ENCODE measurements around the gene FHDC1. TPM values are rescaled to one million over a fixed set of nuclear protein-coding genes. Genes with fewer than 3 reads are reported as not detected.

Gene FHDC1
- polyA plus RNA-seq, 3 donors, result 4.8 to 5.2 (median 5.1) TPM

GRCh38 chr4:152957437-152958171 is 21.5 kb downstream of the FHDC1 start:
- DNase-seq, result no peak

GRCh38 chr4:152959080-152959479 is 23.0 kb downstream of the FHDC1 start:
- no peak for DNase-seq

GRCh38 chr4:152960082-152960481 is 24.0 kb downstream of the FHDC1 start:
- DNase-seq, result no peak

DNA sequence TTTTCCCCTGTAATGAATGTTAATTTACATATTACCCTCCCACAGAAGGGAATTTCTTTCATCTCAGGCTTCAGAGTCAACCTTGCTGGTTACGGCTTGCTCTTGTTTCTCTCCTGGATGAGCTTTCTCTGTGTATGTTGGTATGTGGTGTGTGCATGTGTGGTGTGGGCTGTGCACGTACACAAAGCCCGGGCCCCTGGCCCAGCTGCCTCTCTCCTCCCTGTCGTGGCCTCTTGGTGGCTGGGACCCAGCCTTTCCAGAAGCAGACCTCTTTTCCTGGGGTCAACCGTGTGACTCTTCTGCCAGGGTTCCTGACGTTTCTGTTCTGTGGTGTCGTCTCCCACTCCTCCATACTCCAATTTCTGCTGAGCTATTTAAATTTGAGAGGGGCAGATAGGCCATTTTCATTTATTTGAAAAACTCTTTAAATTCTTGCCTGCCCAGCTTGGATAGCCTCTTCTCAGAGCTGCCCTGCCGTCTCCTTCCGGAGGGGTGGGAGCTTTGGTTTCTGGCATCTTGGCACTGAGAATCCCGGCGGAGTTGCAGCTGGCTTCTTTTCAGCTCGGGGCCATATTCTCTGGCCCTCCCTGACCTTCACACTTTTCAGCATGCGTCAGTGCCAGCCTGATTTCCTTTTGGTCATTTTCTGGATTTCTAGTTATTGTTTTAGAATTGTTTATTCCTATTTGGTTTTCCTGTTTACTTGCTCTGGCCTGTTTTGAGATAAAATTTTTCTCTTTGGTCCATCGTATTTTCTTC is 25.1 kb downstream of the FHDC1 start:
- no peak for DNase-seq

DNA sequence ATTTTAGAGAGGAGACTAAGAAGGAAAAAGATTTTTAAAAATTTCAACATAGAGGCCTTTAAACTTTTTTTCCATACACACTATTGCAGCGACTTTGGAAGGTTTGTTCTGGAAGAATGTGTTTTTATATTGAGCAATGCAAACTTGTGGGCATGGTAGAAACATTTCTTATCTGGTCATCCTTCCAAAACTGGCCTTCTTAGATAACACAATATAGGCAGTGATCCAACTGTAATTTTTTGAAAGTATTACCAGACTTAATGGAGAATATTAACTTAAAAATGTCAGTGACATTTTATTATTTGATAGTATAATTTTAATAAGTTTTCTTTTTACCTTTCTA is 25.6 kb downstream of the FHDC1 start:
- DNase-seq, result no peak

- no peak for DNase-seq
These were observed 26.0 kb downstream of the FHDC1 start for GRCh38 chr4:152962150-152962549.

DNA sequence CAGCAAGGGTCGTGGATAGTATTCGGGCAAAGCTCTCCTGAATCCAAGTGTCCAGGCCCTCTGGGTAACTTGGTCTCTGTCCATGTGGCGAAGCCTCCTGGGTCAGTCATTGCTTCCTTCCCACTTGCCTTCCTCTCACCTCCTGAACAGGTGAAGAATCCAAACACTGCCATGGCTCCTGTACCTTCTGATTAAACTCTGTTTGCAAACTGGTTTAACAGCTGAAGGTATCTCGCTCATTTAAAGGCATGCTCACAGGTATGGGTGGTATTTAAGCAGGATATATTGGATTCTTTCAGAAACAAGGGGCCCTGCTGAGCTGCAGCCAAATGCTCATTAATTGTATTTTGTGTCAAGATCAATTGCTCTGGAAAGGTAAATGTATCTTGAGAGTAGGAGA is 28.2 kb downstream of the FHDC1 start:
- no peak for DNase-seq

DNA sequence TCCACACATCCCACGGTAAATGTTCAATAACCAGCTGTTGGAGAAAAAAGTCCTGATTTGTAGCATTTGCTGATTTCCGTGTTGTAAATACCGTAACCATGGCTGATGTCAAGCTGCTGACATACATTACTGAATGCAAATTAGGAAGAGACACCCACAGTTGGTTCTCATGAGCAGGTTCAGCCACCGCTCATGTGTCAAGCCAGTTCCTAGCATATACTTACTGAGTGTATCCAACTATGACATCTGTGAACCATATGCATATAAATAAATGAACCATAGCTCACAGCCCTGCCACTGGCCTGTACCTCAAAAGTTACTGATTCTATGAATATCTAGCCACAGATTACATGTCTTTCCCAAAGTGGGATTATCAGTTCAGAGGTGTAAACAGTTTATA is 29.5 kb downstream of the FHDC1 start:
- DNase-seq, result no peak

- no peak for DNase-seq
These were observed 31.8 kb downstream of the FHDC1 start for GRCh38 chr4:152967907-152968306.

- no peak for DNase-seq
These were observed 32.8 kb downstream of the FHDC1 start for GRCh38 chr4:152968806-152969394.

DNA sequence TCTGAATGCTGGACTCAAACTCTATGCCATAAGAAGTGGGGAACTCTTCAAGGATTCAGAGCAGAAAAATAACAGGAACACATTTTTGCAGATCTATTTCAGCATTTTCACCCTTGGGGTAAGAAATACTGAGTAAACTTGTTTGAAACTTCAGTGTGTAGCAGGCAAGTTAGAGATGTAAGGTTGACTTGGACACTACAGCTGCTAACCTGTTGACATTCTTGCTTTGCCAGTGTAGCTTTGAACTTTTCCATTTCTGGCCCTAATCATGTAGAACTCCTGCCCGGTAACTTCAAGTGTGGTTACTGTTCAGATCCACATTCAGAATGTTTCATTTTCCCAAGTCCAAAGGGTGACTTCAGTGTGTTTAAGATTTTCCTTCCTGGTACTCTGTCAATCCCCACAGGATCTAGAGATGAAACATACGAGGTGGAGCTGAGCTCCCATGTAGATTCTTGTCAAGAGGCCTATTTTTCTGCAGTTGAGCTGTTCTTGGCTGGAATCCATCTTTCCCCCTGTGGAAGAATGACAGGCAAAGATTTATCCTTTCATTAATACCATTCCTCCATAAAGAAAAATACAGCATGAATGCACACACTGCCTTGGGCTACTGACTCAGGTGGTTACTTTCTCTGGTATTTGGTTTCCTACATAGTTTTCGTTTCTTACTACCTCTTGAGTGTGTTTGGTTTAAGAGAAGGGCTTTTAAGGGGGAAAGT is 34.1 kb downstream of the FHDC1 start:
- DNase-seq, result peak; percentile 62

DNA sequence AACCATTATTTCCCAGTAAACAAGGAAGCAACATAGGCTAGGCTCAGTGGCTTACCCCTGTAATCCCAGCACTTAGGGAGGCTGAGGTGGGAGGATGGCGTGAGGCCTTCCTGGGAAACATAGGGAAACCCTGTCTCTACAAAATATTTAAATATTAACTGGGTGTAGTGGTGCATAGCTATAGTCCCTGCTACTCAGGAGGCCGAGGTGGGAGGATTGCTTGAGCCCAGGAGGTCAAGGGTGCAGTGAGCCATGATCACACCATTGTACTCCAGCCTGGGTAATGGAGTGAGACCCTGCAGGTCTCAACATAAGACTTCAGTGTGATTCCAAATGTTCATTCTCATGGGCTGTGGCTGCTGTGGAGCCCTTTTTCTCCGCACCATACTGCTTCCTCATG is 34.9 kb downstream of the FHDC1 start:
- DNase-seq, result no peak

GRCh38 chr4:152972821-152973628 is 36.9 kb downstream of the FHDC1 start:
- no peak for DNase-seq

- no peak for DNase-seq
These were observed 37.7 kb downstream of the FHDC1 start for GRCh38 chr4:152973629-152974467.

DNA sequence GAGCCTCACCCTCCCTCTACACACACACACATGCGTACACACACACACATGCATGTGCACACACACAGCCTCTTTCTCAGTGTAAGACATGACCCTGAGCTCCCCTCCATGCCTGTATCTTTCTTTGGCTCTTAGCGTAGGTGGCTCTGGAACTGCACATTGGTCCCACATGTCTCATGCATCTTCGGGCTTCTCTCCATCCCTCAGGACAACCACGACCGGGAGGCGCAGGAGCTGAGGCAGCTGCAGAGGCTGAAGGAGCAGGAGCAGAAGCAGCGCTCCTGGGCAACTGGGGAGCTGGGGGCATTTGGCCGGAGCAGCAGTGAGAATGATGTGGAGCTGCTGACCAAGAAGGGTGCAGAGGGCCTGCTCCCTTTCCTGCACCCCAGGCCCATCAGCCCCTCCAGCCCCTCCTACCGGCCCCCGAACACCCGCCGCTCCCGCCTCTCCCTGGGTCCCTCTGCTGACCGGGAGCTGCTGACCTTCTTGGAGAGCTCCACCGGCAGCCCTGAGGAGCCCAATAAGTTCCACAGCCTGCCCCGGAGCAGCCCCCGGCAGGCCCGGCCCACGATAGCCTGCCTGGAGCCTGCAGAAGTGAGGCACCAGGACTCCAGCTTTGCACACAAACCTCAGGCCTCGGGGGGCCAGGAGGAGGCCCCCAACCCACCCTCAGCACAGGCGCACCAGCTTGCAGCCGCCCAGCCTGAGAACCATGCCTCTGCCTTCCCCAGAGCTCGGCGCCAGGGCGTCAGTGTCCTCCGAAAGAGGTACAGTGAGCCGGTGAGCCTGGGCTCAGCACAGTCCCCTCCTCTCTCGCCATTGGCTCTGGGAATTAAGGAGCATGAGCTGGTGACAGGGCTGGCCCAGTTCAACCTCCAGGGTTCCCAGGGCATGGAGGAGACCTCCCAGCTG is 38.6 kb downstream of the FHDC1 start:
- DNase-seq, result no peak

- no peak for DNase-seq
These were observed 39.5 kb downstream of the FHDC1 start for GRCh38 chr4:152975380-152976211.

DNA sequence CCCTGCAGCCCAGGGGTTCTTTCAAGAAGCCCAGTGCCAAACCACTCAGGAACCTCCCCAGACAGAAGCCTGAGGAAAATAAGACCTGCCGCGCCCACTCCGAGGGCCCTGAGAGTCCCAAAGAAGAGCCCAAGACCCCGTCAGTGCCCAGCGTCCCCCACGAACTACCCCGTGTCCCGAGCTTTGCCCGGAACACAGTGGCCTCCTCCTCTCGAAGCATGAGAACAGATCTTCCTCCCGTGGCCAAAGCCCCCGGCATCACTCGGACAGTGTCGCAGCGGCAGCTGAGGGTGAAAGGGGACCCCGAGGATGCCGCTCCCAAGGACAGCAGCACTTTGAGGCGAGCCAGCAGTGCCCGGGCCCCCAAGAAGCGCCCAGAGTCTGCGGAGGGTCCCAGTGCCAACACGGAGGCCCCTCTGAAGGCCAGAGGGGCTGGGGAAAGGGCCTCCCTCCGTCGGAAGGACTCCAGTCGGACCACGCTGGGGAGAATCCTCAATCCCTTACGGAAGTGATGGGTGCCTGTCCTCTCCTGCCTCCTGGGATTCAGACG is 40.2 kb downstream of the FHDC1 start:
- no peak for DNase-seq

DNA sequence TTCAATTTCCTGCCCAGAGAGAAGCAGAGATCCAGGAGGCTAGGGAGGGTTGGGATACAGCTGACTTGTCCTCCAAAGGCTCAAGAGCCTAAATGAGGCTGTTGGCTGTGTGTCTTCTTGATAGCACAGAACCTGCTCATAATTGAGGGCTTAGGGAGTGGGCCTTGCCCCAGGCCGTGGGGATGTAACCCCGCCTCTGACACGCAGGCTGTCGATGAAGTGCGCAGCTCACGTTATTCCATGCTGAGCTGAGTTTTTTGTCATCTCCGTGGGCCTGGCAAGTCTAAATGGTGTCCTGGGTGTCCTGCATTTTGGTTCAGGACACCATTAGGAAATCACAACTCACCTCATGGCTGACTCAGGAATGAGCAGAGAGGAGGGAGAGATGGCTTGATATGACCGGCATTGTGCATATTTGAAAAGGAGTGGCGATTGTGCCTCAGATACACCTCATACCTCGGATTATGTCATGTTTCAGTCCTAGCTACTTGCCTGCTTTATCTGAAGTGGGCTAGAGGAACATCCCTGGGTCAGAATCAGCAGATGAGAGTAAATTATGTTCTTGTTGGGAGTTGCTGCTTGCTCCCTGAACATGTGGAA is 43.7 kb downstream of the FHDC1 start:
- no peak for DNase-seq
